ENCODE results near the gene NYAP1. TPM values are rescaled to one million over a fixed set of nuclear protein-coding genes. Genes with fewer than 3 reads are reported as not detected.
"Not testable (repeated sequence)": the region's sequence is repeated elsewhere in the genome, so short reads cannot be mapped to it uniquely, and the experiment has no call there.

NYAP1 gene
- total RNA-seq, 1 donor from 2014 or later, result 1.7 TPM

DNA sequence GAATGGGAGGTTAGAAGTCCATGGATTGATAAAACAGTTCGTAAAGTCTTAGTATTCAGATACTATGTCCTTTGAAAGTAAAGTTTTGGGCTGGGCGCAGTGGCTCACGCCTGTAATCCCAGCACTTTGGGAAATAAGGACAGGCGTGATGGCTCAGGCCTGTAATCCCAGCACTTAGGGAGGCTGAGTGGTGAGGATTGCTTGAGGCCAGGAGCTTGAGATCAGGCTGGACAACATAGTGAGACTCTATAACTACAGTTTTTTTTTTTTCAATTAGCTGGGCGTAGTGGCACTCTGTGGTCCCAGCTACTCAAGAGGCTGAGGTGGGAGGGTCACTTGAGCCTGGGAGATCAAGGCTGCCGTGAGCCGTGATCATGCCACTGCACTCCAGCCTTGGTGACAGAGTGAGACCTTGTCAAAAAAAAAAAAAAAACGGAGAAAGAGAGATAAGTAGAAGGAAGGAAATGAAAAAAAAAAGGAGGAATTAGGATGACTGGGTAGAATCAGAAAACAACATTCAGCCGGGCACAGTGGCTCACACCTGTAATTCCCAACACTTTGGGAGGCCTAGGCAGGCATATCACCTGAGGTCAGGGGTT, 29.6 kb downstream of the NYAP1 start:
- DNase-seq, result no peak

DNA sequence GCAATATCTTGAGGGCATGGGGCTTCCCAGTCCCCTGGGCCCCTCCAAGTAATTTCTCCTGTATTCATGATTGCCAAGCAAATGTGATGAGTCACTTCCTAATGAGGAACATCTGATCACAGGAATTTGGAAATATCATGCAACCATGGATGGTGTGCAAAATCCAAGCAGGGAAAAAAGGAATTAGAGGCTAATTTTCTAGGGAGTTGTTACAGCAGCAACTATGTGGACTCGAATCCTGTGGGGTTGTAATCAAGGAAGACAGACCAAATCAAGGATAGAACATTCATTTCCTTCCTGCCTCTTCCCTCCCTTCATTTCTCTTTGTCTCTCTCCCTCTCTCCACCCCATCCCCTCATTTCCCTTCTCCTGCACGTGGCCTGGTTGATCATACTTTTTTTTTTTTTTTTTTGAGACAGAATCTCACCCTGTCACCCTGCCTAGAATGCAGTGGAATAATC, 31.4 kb downstream of the NYAP1 start:
- peak; percentile 93 for DNase-seq

DNA sequence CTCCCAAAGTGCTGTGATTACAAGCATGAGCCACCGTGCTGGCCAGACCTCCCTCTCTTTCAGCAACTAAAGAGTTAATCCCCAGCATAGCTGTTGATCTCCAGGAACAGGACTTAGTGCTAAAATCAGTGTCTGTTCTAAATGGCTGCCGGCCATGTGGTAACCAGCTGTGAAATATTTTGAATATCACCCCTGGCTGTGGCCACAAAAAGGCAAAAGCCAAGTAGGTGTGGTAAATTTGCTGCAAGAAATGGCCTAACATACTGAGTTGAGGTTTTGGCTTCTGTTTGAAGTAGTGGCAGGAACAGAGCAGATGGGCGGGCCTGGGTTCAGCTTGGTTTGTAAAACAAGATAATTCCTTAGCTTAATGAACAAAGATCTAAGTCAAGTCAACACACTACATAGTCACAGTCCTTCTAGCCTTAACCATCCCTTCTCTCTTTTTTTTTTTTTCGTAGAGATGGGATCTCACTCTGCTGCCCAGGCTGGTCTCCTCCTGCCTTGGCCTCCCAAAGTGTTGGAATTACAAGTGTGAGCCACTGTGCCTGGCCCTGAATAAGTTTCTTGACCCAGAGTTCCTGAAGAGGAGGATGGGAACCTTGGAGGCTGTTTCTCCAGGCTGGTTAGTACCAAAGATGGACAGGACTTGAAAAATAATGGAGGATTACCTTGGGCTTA, 32.5 kb downstream of the NYAP1 start:
- DNase-seq, result peak; percentile 62

- no peak for DNase-seq
These were observed 33.6 kb downstream of the NYAP1 start for GRCh38 chr7:100517305-100517704.

- DNase-seq, result no peak
These were observed 35.9 kb downstream of the NYAP1 start for GRCh38 chr7:100519580-100519979.

DNA sequence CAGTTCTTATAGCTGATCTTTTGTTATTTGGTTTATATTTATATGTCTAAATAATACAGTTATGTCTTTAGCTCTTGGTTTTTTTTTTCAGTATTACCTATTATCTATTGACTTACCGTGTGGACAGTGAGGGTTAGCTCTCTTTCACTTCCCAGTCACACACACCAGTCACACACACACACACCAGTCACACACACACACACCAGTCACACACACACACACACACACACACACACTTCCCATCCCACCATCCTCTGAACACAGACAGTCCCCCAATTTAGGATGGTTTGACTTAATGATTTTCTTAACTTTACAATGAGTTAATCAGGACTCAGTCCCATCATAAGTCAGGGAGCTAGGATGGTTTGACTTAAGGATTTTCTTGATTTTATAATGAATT, 36.4 kb downstream of the NYAP1 start:
- no peak for DNase-seq

DNA sequence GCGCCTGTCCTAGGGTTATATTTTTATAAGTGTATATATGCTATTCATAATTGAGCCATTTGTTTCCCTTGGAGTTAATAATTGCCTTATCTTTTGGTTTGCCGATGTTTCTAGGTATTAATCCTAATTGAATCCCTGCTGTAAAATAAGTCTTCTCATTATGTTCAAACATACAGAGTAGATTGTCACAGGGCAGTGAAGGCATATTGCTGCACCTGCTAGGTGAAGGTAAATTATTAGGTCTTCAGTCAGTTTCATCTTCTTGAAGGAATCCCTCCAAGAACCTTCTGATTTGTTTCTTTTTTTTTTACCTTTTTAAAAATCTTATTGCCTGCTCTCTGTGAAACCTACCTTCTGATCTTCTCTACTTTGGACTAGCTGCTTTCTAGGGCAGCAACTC, 37.3 kb downstream of the NYAP1 start:
- DNase-seq, result no peak

DNA sequence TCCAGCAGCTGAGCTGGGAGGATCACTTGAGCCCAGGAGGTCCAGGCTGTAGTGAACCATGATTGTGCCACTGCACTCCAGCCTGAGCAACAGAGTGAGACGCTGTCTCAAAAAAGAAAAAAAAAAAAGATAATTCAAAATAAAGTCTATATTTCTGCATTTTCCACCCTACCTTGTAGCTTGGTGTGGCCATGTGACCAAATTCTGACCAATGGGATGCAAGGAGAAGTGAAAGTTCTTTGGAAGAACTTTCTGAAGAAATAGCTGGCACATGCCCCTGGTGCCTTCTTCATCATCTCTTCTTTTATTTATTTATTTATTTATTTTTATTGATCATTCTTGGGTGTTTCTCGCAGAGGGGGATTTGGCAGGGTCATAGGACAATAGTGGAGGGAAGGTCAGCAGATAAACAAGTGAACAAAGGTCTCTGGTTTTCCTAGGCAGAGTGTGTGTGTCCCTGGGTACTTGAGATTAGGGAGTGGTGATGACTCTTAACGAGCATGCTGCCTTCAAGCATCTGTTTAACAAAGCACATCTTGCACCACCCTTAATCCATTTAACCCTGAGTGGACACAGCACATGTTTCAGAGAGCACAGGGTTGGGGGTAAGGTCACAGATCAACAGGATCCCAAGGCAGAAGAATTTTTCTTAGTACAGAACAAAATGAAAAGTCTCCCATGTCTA, 38.3 kb downstream of the NYAP1 start:
- DNase-seq, result not testable (repeated sequence)

DNA sequence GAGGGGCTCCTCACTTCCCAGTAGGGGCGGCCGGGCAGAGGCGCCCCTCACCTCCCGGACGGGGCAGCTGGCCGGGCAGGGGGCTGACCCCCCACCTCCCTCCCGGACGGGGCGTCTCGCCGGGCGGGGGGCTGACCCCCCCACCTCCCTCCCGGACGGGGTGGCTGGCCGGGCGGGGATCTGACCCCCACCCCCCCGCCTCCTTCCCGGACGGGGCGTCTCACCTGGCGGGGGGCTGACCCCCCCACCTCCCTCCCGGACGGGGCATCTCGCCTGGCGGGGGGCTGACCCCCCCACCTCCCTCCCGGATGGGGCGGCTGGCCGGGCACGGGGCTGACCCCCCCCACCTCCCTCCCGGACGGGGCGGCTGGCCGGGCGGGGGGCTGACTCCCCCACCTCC, 39.5 kb downstream of the NYAP1 start:
- DNase-seq, result not testable (repeated sequence)

GRCh38 chr7:100528108-100528866, 44.6 kb downstream of the NYAP1 start:
- not testable (repeated sequence) for DNase-seq

DNA sequence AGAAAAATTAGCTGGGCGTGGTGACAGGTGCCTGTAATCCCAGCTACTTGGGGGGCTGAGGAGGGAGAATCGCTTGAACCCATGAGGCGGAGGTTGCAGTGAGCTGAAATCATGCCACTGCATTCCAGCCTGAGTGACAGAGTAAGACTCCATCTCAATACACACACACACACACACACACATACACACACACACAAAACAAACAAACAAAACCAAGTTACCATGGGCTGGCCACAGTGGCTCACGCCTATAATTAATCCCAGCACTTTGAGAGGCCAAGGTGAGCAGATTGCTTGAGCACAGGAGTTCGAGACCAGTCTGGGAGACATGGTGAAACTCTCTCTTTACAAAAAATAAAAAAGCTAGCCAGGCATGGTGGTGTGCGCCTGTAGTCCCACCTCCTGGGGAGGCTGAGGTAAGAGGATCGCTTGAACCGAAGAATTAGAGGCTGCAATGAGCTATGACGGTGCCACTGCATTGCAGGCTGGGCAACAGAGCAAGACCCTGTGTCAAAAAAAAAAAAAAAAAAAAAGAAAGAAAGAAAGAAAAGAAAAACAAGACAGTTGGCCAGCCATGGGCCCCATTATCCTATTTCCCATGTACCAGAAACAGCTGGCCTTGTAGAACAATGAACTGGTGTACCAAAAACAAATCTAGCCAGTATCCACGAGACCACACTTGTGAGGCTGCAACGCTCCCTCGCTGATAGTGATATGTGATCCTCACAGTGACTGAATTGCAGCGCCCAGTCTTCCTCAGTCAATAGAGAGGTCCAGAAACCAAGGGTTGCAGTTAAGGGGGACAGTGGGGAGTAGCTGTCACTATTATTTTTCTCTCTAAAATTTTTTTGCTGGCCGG, 48.7 kb downstream of the NYAP1 start:
- no peak for DNase-seq

GRCh38 chr7:100535982-100536381, 52.3 kb downstream of the NYAP1 start:
- DNase-seq, result not testable (repeated sequence)

DNA sequence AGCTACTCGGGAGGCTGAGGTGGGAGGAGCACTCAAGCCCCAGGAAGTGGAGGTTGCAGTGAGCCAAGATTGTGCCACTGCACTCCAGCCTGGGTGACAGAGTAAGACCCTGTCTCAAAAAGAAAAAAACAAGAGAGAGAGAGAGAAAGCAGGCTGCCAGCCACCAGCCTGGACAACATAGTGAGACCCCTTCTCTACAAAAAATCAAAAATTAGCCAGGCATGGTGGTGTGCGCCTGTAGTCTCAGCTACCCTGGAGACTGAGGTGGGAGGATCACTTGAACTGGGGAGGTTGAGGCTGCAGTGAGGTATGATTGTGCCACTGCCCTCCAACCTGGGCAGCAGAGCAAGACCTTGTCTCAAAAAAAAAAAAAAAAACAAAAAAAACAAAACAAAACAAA, 53.0 kb downstream of the NYAP1 start:
- DNase-seq, result not testable (repeated sequence)

- no peak for DNase-seq
These were observed 54.6 kb downstream of the NYAP1 start for GRCh38 chr7:100538348-100538653.

- peak; percentile 100 for DNase-seq
These were observed 55.1 kb downstream of the NYAP1 start, which contains the start of gene AGFG2 for GRCh38 chr7:100538654-100539435. TSS of gene AGFG2 (plus strand) at chr7:100539203. CDS start at chr7:100539347, 144 bp downstream.

GRCh38 chr7:100539436-100540006, 55.8 kb downstream of the NYAP1 start:
- no peak for DNase-seq

DNA sequence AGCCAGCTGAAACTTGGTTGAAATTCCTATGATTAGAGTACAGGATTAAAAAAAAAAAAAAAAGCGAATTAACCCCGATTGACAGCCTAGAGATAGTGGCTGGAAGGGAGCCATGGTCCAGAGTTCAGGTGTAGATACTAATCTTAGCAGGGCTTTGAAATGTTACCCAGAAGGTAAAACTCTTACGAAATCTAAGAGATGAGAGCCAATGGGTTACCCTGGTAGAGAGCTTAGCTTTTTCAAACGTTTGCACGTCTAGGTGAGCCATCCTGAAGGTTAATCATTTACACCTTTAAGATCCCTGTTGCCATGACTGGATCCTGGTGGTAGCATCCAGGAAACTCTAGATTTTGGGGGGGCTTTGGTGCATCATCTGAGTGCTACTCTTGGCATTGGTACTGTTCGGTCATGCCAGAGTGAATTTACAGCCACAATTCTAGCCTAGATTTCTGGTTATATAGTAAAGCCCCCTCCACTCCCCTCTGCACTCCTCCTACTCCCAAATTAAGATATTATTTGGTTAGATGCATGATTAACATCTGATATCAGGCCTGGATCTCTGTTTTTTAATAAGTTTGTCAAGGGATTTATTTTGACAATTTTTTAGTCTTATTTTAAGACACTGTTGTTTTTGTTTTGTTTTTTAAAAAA, 56.5 kb downstream of the NYAP1 start:
- DNase-seq, result no peak

GRCh38 chr7:100541309-100541708, 57.6 kb downstream of the NYAP1 start:
- DNase-seq, result not testable (repeated sequence)

DNA sequence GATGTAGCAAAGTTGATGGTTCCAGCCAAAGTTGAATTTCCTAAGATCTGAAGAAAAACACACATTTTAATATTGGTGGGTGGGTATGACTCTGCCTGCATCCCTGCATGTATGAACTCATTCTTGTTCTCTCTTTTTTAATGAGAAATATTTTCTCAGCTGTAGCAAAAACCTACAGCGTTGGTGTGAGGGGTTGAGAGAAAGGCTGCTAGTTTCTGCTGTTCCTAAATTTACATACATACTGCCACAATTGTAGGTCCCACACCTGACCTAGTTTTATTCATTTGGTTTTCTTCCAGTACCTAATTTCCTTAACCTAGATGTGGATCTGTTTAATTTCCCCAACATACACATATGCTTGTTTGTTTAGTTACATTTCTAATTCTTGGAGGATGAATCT, 59.9 kb downstream of the NYAP1 start:
- DNase-seq, result no peak

- no peak for DNase-seq
These were observed 60.7 kb downstream of the NYAP1 start for GRCh38 chr7:100544386-100544785.
